Heart left ventricle (tissue), 13 donors: ENCODE data around the gene LHFPL4.

ENCODE experiments used
- CTCF ChIP-seq, 12 donors: fragments of 200-600 bp; sonication (generic) in 4 of 12; IDR thresholded peaks; one replicate each; pipeline versions ENCODE4 v1.5.0 to v1.8.0; 2018 to 2022; ENCODE audit warnings: antibody characterized with exemption in 12 of 12, mild to moderate bottlenecking in 5 of 12
- POLR2A ChIP-seq, 2 donors: fragments of 450-650 bp; IDR thresholded peaks; one replicate each; pipeline ENCODE4 v1.6.1; 2017; ENCODE audit warnings: antibody characterized with exemption in 2 of 2, mild to moderate bottlenecking in 2 of 2, moderate library complexity in 2 of 2
- donor health status: ischemic (EF 13 %, LVEDD 7.1; RV severe dilation, severe dysfunction).
- donor health status: DM: no; HTN: yes; CAD: no.
- donor health status: DM: no; HTN: no; CAD: no.
- donor health status: ischemic (EF 25% LVEDD 6.9; RV normal size, moderate dysfunction).
- donor health status: ischemic (EF 25% LVEDD 5.7; RV mildly dilated, moderate dysfunction).
- donor health status: ischemic (EF 35%, LVEDD 5.7; RV mildly dilated, moderate dysfunction).
- donor health status: nonischemic (EF 11% LVEDD 7.7; RV severe dilation, severe dysfunction).
- donor health status: DM: yes; HTN: yes; CAD: no.
- donor health status: PGD.
- donor health status: ischemic (EF 29% LVEDD 5.4; RV normal size, mild dysfunction).
- donor health status: nonischemic (EF 23%, LVEDD 6.1; RV moderate dilation, normal function).

- TF ChIP-seq CTCF (IDR thresholded peaks at IDR 0.05), result no peak
- no peak for TF ChIP-seq POLR2A (IDR thresholded peaks at IDR 0.05)
Measured at GRCh38 chr3:9590282-9590791, 36.7 kb upstream of the LHFPL4 start.
